ENCODE data around the gene KRTAP5-2. TPM values are rescaled to one million over a fixed set of nuclear protein-coding genes. Genes with fewer than 3 reads are reported as not detected.
A peak's percentile ranks its signal among the peaks of the same experiment; 100 is the strongest.

KRTAP5-2 gene
- total and polyA plus RNA-seq, 2 of the 8 experiments (the other 6 are each of a cell fraction or from before 2014, with no cell fraction given): not detected

GRCh38 chr11:1559111-1559951 lies 38.8 kb downstream of the KRTAP5-2 start:
- ChIA-PET POLR2A (ENCODE audit: partially characterized antibody) (interaction anchor here (2.0 to 7.0 kb wide), 3 partner anchors 9 to 15 kb away, joined by 6 to 60 read pairs (median 58); no protein-coding TSS in a partner anchor), CTCF (ENCODE audit: partially characterized antibody) (interaction anchor here (1.0 to 9.6 kb wide), 8 partner anchors 7 to 43 kb away, joined by 3 to 140 read pairs (median 8); partner anchors contain the start of gene DUSP8)
- peaks cover 18 to 49% (median 41%) of the 10 kb centered on the region in 4 experiments for H3K27me3 ChIP-seq (replicated peaks in 1 of 4; ENCODE audit: control insufficient read depth in 3 of 4, extremely low read depth in 1 of 4, insufficient read depth in 3 of 4, low read length in 3 of 4)
- H4K5ac ChIP-seq (ENCODE audit: insufficient read length, low read depth, low read length): no peak overlapping the region
- H2AK5ac ChIP-seq (ENCODE audit: low read depth, low read length): peak overlapping the region; percentile 87; the same call in 1 of the 2 replicates
- peaks cover 2 to 19% of the 10 kb centered on the region in 2 experiments for H4K20me1 ChIP-seq (replicated peaks in 1 of 2; ENCODE audit: control insufficient read depth in 1 of 2, insufficient read depth in 2 of 2, low read length in 2 of 2)
- no peaks in the 10 kb centered on the region for H3K9me3 ChIP-seq (ENCODE audit: insufficient read depth in 2 of 2, low read depth in 1 of 2, low read length in 1 of 2)
- H3K27ac ChIP-seq (ENCODE audit: low read depth, low read length): no peak overlapping the region
- H3K9ac ChIP-seq (replicated peaks in 1 of 4; ENCODE audit: extremely low read depth in 1 of 4, low read depth in 3 of 4, low read length in 3 of 4): no peak overlapping the region
- H3K79me1 ChIP-seq (ENCODE audit: low read depth, low read length): no peaks in the 10 kb centered on the region
- peak overlapping the region; percentile 76; the same call in 1 of the 2 replicates for H4K8ac ChIP-seq (ENCODE audit: extremely low read depth, insufficient read depth, low read length)
- H3K4me3 ChIP-seq (ENCODE audit: extremely low read depth in 1 of 4, insufficient read depth in 2 of 4, low read depth in 3 of 4, low read length in 4 of 4): peak overlapping the region in 2 of 4 experiments; percentile 5 to 14; a peak in 1 of 8 replicates
- H2BK5ac ChIP-seq (ENCODE audit: low read depth, low read length): peak overlapping the region; percentile 79; the same call in 1 of the 2 replicates
- peak overlapping the region; percentile 78 for H3K4ac ChIP-seq (replicated peaks; ENCODE audit: insufficient read length, low read depth, low read length)
- FAIRE-seq (no peak), DNase-seq (ENCODE audit: low read depth in 1 of 2, low spot score in 2 of 2) (peak in 1 of 2 experiments; percentile 80)
- H2BK20ac ChIP-seq (ENCODE audit: low read length): peak overlapping the region; percentile 97
- H3K36me3 ChIP-seq (ENCODE audit: control insufficient read depth in 2 of 4, insufficient read depth in 4 of 4, low read length in 3 of 4): no peaks in the 10 kb centered on the region; a peak in 1 of 8 replicates
- peak overlapping the region; percentile 99; the same call in 1 of the 2 replicates for H2BK15ac ChIP-seq (ENCODE audit: low read length)
- H2AFZ ChIP-seq (ENCODE audit: low read length): no peak overlapping the region
- H3K4me2 ChIP-seq (ENCODE audit: insufficient read depth in 1 of 2, low read depth in 2 of 2, low read length in 2 of 2): peak overlapping the region; percentile 42 to 69
- no peak overlapping the region for H2BK120ac ChIP-seq (replicated peaks; ENCODE audit: low read depth, low read length)
- H3K18ac ChIP-seq (ENCODE audit: extremely low read depth, low read length): peak overlapping the region; percentile 83
- no peaks in the 10 kb centered on the region for H3K79me2 ChIP-seq (ENCODE audit: control insufficient read depth in 1 of 2, insufficient read depth in 2 of 2, low read length in 2 of 2)
- H3K14ac ChIP-seq (ENCODE audit: insufficient read length): no peak overlapping the region
- H3K4me1 ChIP-seq (replicated peaks in 1 of 4; ENCODE audit: control insufficient read depth in 3 of 4, insufficient read depth in 4 of 4, low read length in 3 of 4): peaks cover 8 to 53% (median 41%) of the 10 kb centered on the region in 4 experiments
- peak overlapping the region; percentile 90 for H4K91ac ChIP-seq (replicated peaks; ENCODE audit: insufficient read length, low read length)
- H2BK12ac ChIP-seq (ENCODE audit: low read depth, low read length): peak overlapping the region; percentile 98; the same call in 1 of the 2 replicates
- H3K23ac ChIP-seq (ENCODE audit: insufficient read length): no peak overlapping the region
- no peaks in the 10 kb centered on the region; the same call in 1 of the 2 replicates for H3K23me2 ChIP-seq (ENCODE audit: low read depth, low read length)
- H3K56ac ChIP-seq (replicated peaks; ENCODE audit: insufficient read length, low read depth, low read length): peak overlapping the region; percentile 73
- WGBS, 2 experiments (ENCODE audit: extremely low coverage in 1 of 2, insufficient coverage in 1 of 2, insufficient read length in 1 of 2, insufficient replicate concordance in 2 of 2, low coverage in 1 of 2, low lambda C conversion rate in 2 of 2, missing lambda C conversion rate in 1 of 2): 55% methylated on average over 25 of the region's 29 CpGs; no CpG with 5 or more reads in 1 of the 2 experiments
- TF ChIP-seq FOSL1 (IDR thresholded peaks at IDR 0.05; ENCODE audit: insufficient read depth, low read depth, low read length) (no peak), TAF7 (optimal IDR thresholded peaks at IDR 0.05; ENCODE audit: borderline replicate concordance, low read depth, low read length) (no peak), SP1 (IDR thresholded peaks at IDR 0.05; ENCODE audit: low read depth, low read length) (peak; percentile 74; the same call in 1 of the 2 replicates), TAF1 (IDR thresholded peaks at IDR 0.05; ENCODE audit: low read depth, low read length) (0 out of 2 replicates have a peak, but pooled peaks have one; percentile 25), GABPA (IDR thresholded peaks at IDR 0.05; ENCODE audit: borderline replicate concordance, insufficient read depth, low read length) (0 out of 2 replicates have a peak, but pooled peaks have one; percentile 54), TCF12 (IDR thresholded peaks at IDR 0.05; ENCODE audit: low read depth, low read length) (peak; percentile 86; the same call in 1 of the 2 replicates), SAP30 (IDR thresholded peaks at IDR 0.05; ENCODE audit: insufficient read depth, insufficient replicate concordance, low read length) (no peak), YY1 (IDR thresholded peaks at IDR 0.05; ENCODE audit: low read depth, low read length) (peak; percentile 52; the same call in 1 of the 2 replicates), E2F6 (IDR thresholded peaks at IDR 0.05) (peak; percentile 56), SP4 (IDR thresholded peaks at IDR 0.05; ENCODE audit: low read length) (no peak)

Data from H1 (cell line).